H1 (cell line): ENCODE data around the gene SNX33. TPM values are rescaled to one million over a fixed set of nuclear protein-coding genes. Genes with fewer than 3 reads are reported as not detected.

Source experiments
- CTCF ChIA-PET: fragments of 300-600 bp; sonication (Branson Sonifier 250); formaldehyde crosslinking; loops from one replicate; lab custom pipeline; 2021; ENCODE audit not compliant: partially characterized antibody; lab: Charles Lee
- POLR2A ChIA-PET: fragments of 300-600 bp; sonication (Branson Sonifier 250); formaldehyde crosslinking; loops from one replicate; lab custom pipeline; 2021; ENCODE audit warnings: inconsistent platforms; ENCODE audit not compliant: partially characterized antibody; lab: Charles Lee
- DNase-seq, 2 experiments: peaks; one replicate each; pipeline versions ENCODE4 v3.0.0 to v3.0.0-alpha.2; 2010 to 2022; ENCODE audit warnings: low spot score in 2 of 2, low read depth in 1 of 2, mixed read lengths in 1 of 2
- FAIRE-seq: peaks from 2 replicates; lab custom pipeline; 2011; peaks lifted over from hg19 to GRCh38; lab: Jason Lieb, UNC
- H2AFZ ChIP-seq: 2 replicates; pipeline ENCODE4 v1.8.1; 2012; ENCODE audit warnings: low read length, inconsistent platforms
- H2AK5ac ChIP-seq: 2 replicates; pipeline ENCODE4 v1.6.1; 2013; ENCODE audit warnings: low read depth, low read length
- H2BK120ac ChIP-seq: replicated peaks from 2 replicates; pipeline ENCODE3; 2013; ENCODE audit warnings: low read depth, low read length, inconsistent platforms
- H2BK12ac ChIP-seq: 2 replicates; pipeline ENCODE4 v1.6.1; 2013; ENCODE audit warnings: low read depth, low read length
- H2BK15ac ChIP-seq: 2 replicates; pipeline ENCODE4 v1.6.1; 2013; ENCODE audit warnings: low read length
- H2BK20ac ChIP-seq: 2 replicates; pipeline ENCODE4 v1.6.1; 2013; ENCODE audit warnings: low read length
- H2BK5ac ChIP-seq: 2 replicates; pipeline ENCODE4 v1.6.1; 2013; ENCODE audit warnings: low read depth, low read length
- H3K14ac ChIP-seq: 2 replicates; pipeline ENCODE4 v1.6.1; 2013; ENCODE audit warnings: inconsistent platforms; ENCODE audit not compliant: insufficient read length
- H3K18ac ChIP-seq: 2 replicates; pipeline ENCODE4 v1.6.1; 2013; ENCODE audit warnings: low read length; ENCODE audit errors: extremely low read depth
- H3K23ac ChIP-seq: 2 replicates; pipeline ENCODE4 v1.6.1; 2013; ENCODE audit warnings: inconsistent platforms; ENCODE audit not compliant: insufficient read length
- H3K23me2 ChIP-seq: 2 replicates; pipeline ENCODE4 v1.6.1; 2013; ENCODE audit warnings: low read depth, low read length
- H3K27ac ChIP-seq: 2 replicates; pipeline ENCODE4 v1.6.1; 2011; ENCODE audit warnings: low read depth, low read length, inconsistent platforms
- H3K27me3 ChIP-seq, 4 experiments: replicated peaks in 1 of 4; 1 replicate in 1 of 4; 2 replicates in 3 of 4; pipeline versions ENCODE4 v1.6.1 to v1.8.1; 2011 to 2013; ENCODE audit warnings: low read length in 3 of 4, mild to moderate bottlenecking in 3 of 4, inconsistent platforms in 2 of 4, mixed read lengths in 2 of 4, moderate library complexity in 1 of 4; ENCODE audit not compliant: control insufficient read depth in 3 of 4, insufficient read depth in 3 of 4; ENCODE audit errors: extremely low read depth in 1 of 4
- H3K36me3 ChIP-seq, 4 experiments: 2 replicates each; pipeline versions ENCODE4 v1.6.1 to v1.8.1; 2011 to 2013; ENCODE audit warnings: mild to moderate bottlenecking in 4 of 4, low read length in 3 of 4, moderate library complexity in 2 of 4, control low read depth in 1 of 4, inconsistent platforms in 1 of 4; ENCODE audit not compliant: insufficient read depth in 4 of 4, control insufficient read depth in 2 of 4
- H3K4ac ChIP-seq: replicated peaks from 2 replicates; pipeline ENCODE3; 2013; ENCODE audit warnings: low read length, low read depth, mixed read lengths, inconsistent platforms; ENCODE audit not compliant: insufficient read length
- H3K4me1 ChIP-seq, 4 experiments: replicated peaks in 1 of 4; 1 replicate in 1 of 4; 2 replicates in 3 of 4; pipeline versions ENCODE4 v1.6.1 to v1.8.1; 2011 to 2013; ENCODE audit warnings: low read length in 3 of 4, inconsistent platforms in 2 of 4, mixed read lengths in 1 of 4; ENCODE audit not compliant: insufficient read depth in 4 of 4, control insufficient read depth in 3 of 4
- H3K4me2 ChIP-seq, 2 experiments: 2 replicates each; pipeline versions ENCODE4 v1.6.1 to v1.8.1; 2011 to 2013; ENCODE audit warnings: low read depth in 2 of 2, low read length in 2 of 2, control low read depth in 1 of 2, inconsistent platforms in 1 of 2, mild to moderate bottlenecking in 1 of 2; ENCODE audit not compliant: insufficient read depth in 1 of 2
- H3K4me3 ChIP-seq, 4 experiments: fragments of 200-600, 300-600 bp in 1 of 4; sonication (generic), shearing (Covaris generic), sonication (Bioruptor Twin) in 1 of 4; 2 replicates each; pipeline versions ENCODE4 v1.5.1 to v1.8.1; 2011 to 2016; ENCODE audit warnings: low read length in 4 of 4, low read depth in 3 of 4, control low read depth in 2 of 4, inconsistent platforms in 2 of 4, mild to moderate bottlenecking in 2 of 4, mixed read lengths in 1 of 4, moderate library complexity in 1 of 4; ENCODE audit not compliant: insufficient read depth in 2 of 4; ENCODE audit errors: extremely low read depth in 1 of 4
- H3K56ac ChIP-seq: replicated peaks from 2 replicates; pipeline ENCODE3; 2013; ENCODE audit warnings: low read depth, mild to moderate bottlenecking, mixed read lengths, low read length, inconsistent platforms; ENCODE audit not compliant: insufficient read length
- H3K79me1 ChIP-seq: 2 replicates; pipeline ENCODE4 v1.6.1; 2013; ENCODE audit warnings: low read depth, low read length, control low read depth
- H3K79me2 ChIP-seq, 2 experiments: 2 replicates each; pipeline versions ENCODE4 v1.6.1 to v1.8.1; 2012 to 2013; ENCODE audit warnings: low read length in 2 of 2, mild to moderate bottlenecking in 2 of 2, inconsistent platforms in 1 of 2; ENCODE audit not compliant: insufficient read depth in 2 of 2, control insufficient read depth in 1 of 2
- H3K9ac ChIP-seq, 4 experiments: replicated peaks in 1 of 4; 1 replicate in 1 of 4; 2 replicates in 3 of 4; pipeline versions ENCODE4 v1.6.1 to v1.8.1; 2011 to 2013; ENCODE audit warnings: low read depth in 3 of 4, low read length in 3 of 4, control low read depth in 2 of 4, mild to moderate bottlenecking in 2 of 4, moderate library complexity in 2 of 4, inconsistent platforms in 1 of 4; ENCODE audit errors: extremely low read depth in 1 of 4
- H3K9me3 ChIP-seq, 2 experiments: 2 replicates each; pipeline versions ENCODE4 v1.6.1 to v1.8.1; 2012 to 2013; ENCODE audit warnings: mild to moderate bottlenecking in 2 of 2, moderate library complexity in 2 of 2, control low read depth in 1 of 2, inconsistent platforms in 1 of 2, low read depth in 1 of 2, low read length in 1 of 2, mixed read lengths in 1 of 2; ENCODE audit not compliant: insufficient read depth in 2 of 2
- H4K20me1 ChIP-seq, 2 experiments: replicated peaks in 1 of 2; 2 replicates each; pipeline versions ENCODE3 to v1.8.1; 2011 to 2013; ENCODE audit warnings: inconsistent platforms in 2 of 2, low read length in 2 of 2, mild to moderate bottlenecking in 1 of 2; ENCODE audit not compliant: insufficient read depth in 2 of 2, control insufficient read depth in 1 of 2
- H4K5ac ChIP-seq: 2 replicates; pipeline ENCODE4 v1.6.1; 2013; ENCODE audit warnings: low read length, low read depth, mixed read lengths, inconsistent platforms; ENCODE audit not compliant: insufficient read length
- H4K8ac ChIP-seq: 2 replicates; pipeline ENCODE4 v1.8.0; 2013; ENCODE audit warnings: mild to moderate bottlenecking, moderate library complexity, low read length, inconsistent platforms; ENCODE audit not compliant: insufficient read depth; ENCODE audit errors: extremely low read depth
- H4K91ac ChIP-seq: replicated peaks from 2 replicates; pipeline ENCODE3; 2013; ENCODE audit warnings: low read length, mixed read lengths, inconsistent platforms; ENCODE audit not compliant: insufficient read length
- BACH1 ChIP-seq: IDR thresholded peaks from 2 replicates; pipeline ENCODE4 v1.6.1; 2012; ENCODE audit warnings: low read length, improper control_type of control experiment
- BRCA1 ChIP-seq: IDR thresholded peaks from 2 replicates; pipeline ENCODE4 v1.6.1; 2012; ENCODE audit warnings: low read depth, low read length, improper control_type of control experiment
- KDM1A ChIP-seq: fragments of 200-600, 300-600 bp; sonication (generic); IDR thresholded peaks from 2 replicates; pipeline ENCODE4 v1.7.1; 2016; ENCODE audit warnings: mild to moderate bottlenecking, low read length, borderline replicate concordance
- RFX5 ChIP-seq: IDR thresholded peaks from 2 replicates; pipeline ENCODE4 v1.6.1; 2011; ENCODE audit warnings: low read depth, low read length, improper control_type of control experiment, borderline replicate concordance
- RXRA ChIP-seq: IDR thresholded peaks from 2 replicates; pipeline ENCODE4 v1.6.1; 2011; ENCODE audit warnings: low read depth, mild to moderate bottlenecking, low read length, moderate library complexity; ENCODE audit not compliant: insufficient read depth
- TAF7 ChIP-seq: optimal IDR thresholded peaks from 2 replicates; pipeline ENCODE3; 2011; ENCODE audit warnings: low read depth, mild to moderate bottlenecking, inconsistent platforms, low read length, moderate library complexity, borderline replicate concordance
- TEAD4 ChIP-seq: IDR thresholded peaks from 2 replicates; pipeline ENCODE4 v1.6.1; 2012; ENCODE audit warnings: low read depth, low read length, inconsistent platforms, mixed read lengths
- polyA plus RNA-seq, 7 experiments: library from polyadenylated mRNA; depleted of rRNA in 3 of 7; stranded (reverse) in 5 of 7; unstranded in 2 of 7; fragments of >200 nt in 5 of 7; fragments of 200-250 nt in 2 of 7; gene quantifications; 1 replicate in 5 of 7; 2 replicates in 1 of 7; 4 replicates in 1 of 7; pipeline versions ENCODE4 v1.2.1 to v1.2.3, GENCODE V29; 2011 to 2013; ENCODE audit warnings: missing spikeins in 2 of 7, mixed read lengths in 2 of 7
- total RNA-seq: library from RNA; stranded (reverse); fragmentation: NEBNext Ultra II Directional; extraction: Animal tissue kit (Norgen Biotek cat#: 25700); gene quantifications from 2 replicates; pipeline ENCODE4 v1.2.1, GENCODE V29; 2021

The SNX33 gene
- total and polyA plus RNA-seq, 2 of the 8 experiments (the other 6 are each of a cell fraction or from before 2014, with no cell fraction given): 14.3 to 22.9 TPM

- Histone ChIP-seq H3K9me3 (no peaks in the 10 kb centered on the region), H2AK5ac (no peak overlapping the region), H2BK120ac (no peak overlapping the region), H3K23me2 (no peaks in the 10 kb centered on the region), H2BK20ac (no peak overlapping the region), H3K79me1 (peaks cover under 1% of the 10 kb centered on the region; the same call in 1 of the 2 replicates), H4K8ac (no peak overlapping the region), H3K4me1 (peaks cover 2 to 6% (median 3%) of the 10 kb centered on the region in 4 experiments; a peak in 3 of 7 replicates), H3K56ac (no peak overlapping the region), H3K18ac (no peak overlapping the region), H3K9ac (no peak overlapping the region), H3K4me2 (no peak overlapping the region), H4K20me1 (no peaks in the 10 kb centered on the region), H4K91ac (no peak overlapping the region), H2BK15ac (no peak overlapping the region), H3K27ac (no peak overlapping the region), H3K27me3 (no peaks in the 10 kb centered on the region), H3K4ac (no peak overlapping the region), H3K23ac (no peak overlapping the region), H4K5ac (no peak overlapping the region), H2AFZ (no peak overlapping the region), H2BK12ac (no peak overlapping the region), H3K14ac (no peak overlapping the region), H3K4me3 (no peak overlapping the region), H3K79me2 (peaks cover 0 to 3% of the 10 kb centered on the region in 2 experiments; a peak in 1 of 4 replicates), H3K36me3 (no peaks in the 10 kb centered on the region), H2BK5ac (no peak overlapping the region)
- CTCF ChIA-PET: interaction anchor here (0.6 to 1.4 kb wide), 3 partner anchors 14 to 173 kb away, joined by 3 to 5 read pairs (median 3); no protein-coding TSS in a partner anchor
- no peak for FAIRE-seq
- no peak for DNase-seq
- TF ChIP-seq KDM1A (no peak), BACH1 (no peak), RFX5 (no peak), TAF7 (no peak), TEAD4 (no peak), BRCA1 (no peak), RXRA (no peak)
- POLR2A ChIA-PET: interaction anchor here (3.5 kb wide), 1 partner anchor 8 kb away, joined by 19 read pairs; the partner anchor contains the start of gene IMP3
Observed at GRCh38 chr15:75631935-75632334, 15.8 kb upstream of the SNX33 start.
